NCI-H460 (cell line): ENCODE data around the gene PAFAH1B1. TPM values are rescaled to one million over a fixed set of nuclear protein-coding genes. Genes with fewer than 3 reads are reported as not detected.

Experiments used
- DNase-seq: peaks from one replicate; pipeline ENCODE4 v3.0.0-alpha.2; 2016; ENCODE audit warnings: low read depth; ENCODE audit errors: extremely low read depth
- small RNA-seq, 2 experiments: library from RNA; depleted of rRNA; stranded (forward); fragments of <200 nt; gene quantifications; one replicate each; pipeline ENCODE3, GENCODE V24; 2014
- total RNA-seq: library from RNA; depleted of rRNA; stranded (reverse); fragments of >200 nt; shearing (Covaris generic); gene quantifications from 2 replicates; pipeline ENCODE4 v1.2.3, GENCODE V29; 2014; rRNA removed

The PAFAH1B1 gene
- total RNA-seq, 1 experiment from 2014 or later, result 88.3 TPM

GRCh38 chr17:2711608-2712299 lies 118.3 kb downstream of the PAFAH1B1 start, which contains the start of gene CLUH:
Gene CLUH (minus strand): TSS chr17:2711764. CDS start chr17:2711661, 103 bp downstream.
- DNase-seq, result peak; percentile 95

GRCh38 chr17:2712300-2713043 lies 119.0 kb downstream of the PAFAH1B1 start:
- DNase-seq, result no peak

DNA sequence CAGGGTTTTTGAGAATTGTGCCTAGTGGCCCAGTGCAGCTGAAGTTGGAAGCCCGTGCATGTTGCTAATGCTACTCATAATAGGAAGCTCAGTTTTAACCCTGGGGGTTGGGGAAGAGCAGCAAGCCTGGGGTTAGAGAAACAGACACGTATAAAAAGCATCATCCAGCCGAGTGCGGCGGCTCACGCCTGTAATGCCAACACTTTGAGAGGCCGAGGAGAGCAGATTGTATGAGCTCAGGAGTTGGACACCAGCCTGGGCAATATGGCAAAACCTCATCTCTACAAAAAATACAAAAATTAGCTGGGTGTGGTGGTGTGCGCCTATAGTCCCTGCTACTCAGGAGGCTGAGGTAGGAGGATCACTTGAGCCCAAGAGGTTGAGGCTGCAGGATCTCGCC lies 120.4 kb downstream of the PAFAH1B1 start:
- no peak for DNase-seq

DNA sequence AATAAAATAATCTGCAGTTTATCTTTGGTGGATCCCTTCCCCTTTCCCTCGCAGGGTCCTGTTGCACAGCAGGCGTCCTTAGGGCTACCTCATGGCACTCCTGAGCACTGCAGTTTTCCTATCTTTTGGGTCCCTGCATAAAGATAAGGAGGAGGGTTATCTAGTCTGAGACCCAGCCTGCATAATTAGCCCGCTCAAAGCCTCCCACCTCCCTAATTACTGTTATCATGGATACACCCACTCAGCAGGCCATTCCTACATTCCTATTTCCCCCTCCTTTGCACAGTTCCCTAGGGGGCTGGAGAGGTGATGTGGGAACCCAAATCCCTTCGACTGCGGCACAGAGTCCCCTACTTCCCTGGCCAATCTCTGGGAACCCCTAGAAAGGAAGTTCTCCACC lies 123.2 kb downstream of the PAFAH1B1 start:
- no peak for DNase-seq

GRCh38 chr17:2718150-2718938 lies 124.9 kb downstream of the PAFAH1B1 start:
- no peak for DNase-seq

- DNase-seq, result no peak
Observed at GRCh38 chr17:2719861-2720260, 126.4 kb downstream of the PAFAH1B1 start.

DNA sequence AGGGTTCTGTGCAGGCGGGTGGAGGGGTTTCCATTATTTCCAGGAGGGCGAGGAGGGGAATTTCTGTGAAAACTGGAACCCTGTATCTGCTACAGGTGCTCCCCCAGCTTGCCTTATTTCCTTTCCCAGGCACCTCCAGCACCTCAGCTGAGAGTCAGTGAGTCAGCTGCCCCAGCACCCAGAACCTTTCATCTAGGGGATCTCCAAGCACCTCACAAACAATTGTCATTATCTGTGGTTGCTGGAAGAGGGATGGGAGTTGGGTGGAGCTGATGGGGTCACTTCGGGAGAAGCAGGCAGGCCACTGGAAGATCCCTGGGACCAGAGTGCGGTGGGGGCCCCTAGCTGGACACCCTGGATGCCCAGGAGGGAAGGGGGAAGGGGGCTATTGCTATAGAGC lies 128.1 kb downstream of the PAFAH1B1 start:
- DNase-seq, result no peak

DNA sequence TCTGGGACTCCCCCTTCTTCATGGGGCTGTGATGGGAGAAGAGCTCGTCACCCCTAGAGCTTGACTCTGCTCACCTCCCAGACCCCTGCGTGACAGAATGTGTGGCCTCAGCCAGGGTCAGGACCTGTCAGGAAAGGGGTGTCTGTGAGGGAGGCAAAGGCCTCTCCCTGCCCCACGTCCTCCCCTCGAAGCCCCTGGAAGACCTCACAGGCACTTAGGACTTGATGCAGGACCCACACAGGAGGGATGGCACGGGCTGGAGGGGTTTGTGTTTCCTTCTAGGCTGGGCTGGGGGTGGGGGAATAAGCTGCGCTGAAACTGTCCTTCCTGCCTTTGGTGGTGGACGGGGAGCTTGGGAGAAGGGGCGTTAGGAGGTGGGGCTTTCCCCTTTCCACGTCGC lies 129.2 kb downstream of the PAFAH1B1 start:
- no peak for DNase-seq

GRCh38 chr17:2723505-2723996 lies 130.1 kb downstream of the PAFAH1B1 start:
- no peak for DNase-seq

GRCh38 chr17:2723997-2724783 lies 130.7 kb downstream of the PAFAH1B1 start:
- DNase-seq, result no peak

- DNase-seq, result peak; percentile 47
Observed at GRCh38 chr17:2724784-2725164, 131.3 kb downstream of the PAFAH1B1 start.

DNA sequence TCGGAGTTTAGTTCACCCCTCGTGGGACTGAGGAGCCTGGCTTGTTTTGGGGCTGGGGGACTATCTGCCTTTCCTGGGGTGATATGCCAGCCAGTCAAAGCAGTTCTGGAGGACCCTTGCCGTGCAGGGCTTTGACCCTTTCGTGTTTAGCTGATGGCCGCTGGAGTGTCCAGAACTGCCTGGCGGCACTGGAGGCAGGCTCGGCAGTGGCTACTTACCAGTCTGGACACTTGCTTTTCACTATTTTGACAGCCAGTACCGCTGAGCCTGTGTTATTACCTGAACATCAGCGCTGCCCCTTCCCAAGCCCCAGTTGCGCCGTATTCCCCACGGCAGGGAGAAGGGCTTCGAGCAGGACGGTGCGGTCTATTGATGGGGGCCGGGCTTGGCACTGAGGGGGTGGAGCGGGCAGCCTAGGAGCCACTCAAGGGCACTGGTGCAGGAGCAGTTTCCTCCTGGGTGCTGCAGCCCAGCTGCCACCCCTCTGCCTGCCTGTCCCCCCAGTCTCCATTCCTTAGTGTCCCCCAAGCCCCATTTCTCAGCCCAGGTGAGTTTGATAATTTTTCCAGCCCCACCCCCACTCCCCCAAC lies 137.4 kb downstream of the PAFAH1B1 start:
- DNase-seq, result no peak

DNA sequence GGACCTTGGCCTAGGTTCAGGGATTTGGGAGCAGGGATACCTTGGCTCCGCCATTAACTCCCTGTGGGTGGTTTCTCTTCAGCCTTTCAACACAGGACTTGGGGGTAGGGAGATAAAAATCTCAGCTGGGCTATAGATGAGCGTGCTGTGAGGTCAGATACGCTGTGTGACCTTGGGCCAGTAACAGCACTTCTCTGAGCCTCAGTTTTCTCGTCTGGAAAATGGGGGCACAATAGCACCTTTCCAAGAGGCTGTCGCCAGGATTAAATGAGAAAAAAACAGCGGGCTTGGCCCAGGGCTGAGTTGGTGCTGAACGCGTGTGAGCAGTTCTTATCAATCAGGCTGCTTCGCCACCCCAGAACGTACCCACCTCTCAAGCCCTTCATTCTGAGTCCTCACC lies 138.4 kb downstream of the PAFAH1B1 start:
- DNase-seq, result no peak

- DNase-seq, result no peak
Observed at GRCh38 chr17:2734939-2735338, 141.5 kb downstream of the PAFAH1B1 start.

Small RNA genes lying within 50 kb of the gene (small RNA-seq; reads per million reads assigned to genes)
- gene MIR6776 (0 reads per million in 2 experiments), gene RN7SL608P (0.04 to 0.47 reads per million in 2 experiments)

Other genes starting within 250 kb of the PAFAH1B1 start
- 8.0 and 10.1 TPM in 2 replicates for gene MNT, start 192.6 kb upstream of the PAFAH1B1 start, total RNA-seq
- gene METTL16, start 81.8 kb upstream of the PAFAH1B1 start, total RNA-seq, result 30.3 and 33.2 TPM in 2 replicates
- gene CLUH, start 118.1 kb downstream of the PAFAH1B1 start, total RNA-seq, result 48.6 and 58.2 TPM in 2 replicates
- gene CCDC92B, start 156.0 kb downstream of the PAFAH1B1 start, total RNA-seq, result not detected in 2 replicates
- 13.6 and 14.2 TPM in 2 replicates for gene RAP1GAP2, start 202.8 kb downstream of the PAFAH1B1 start, total RNA-seq